ENCODE results near the gene GRM4. TPM values are rescaled to one million over a fixed set of nuclear protein-coding genes. Genes with fewer than 3 reads are reported as not detected.

GRM4 gene
- total RNA-seq, 2 donors from 2014 or later = 0.07 TPM; not detected in 1

DNA sequence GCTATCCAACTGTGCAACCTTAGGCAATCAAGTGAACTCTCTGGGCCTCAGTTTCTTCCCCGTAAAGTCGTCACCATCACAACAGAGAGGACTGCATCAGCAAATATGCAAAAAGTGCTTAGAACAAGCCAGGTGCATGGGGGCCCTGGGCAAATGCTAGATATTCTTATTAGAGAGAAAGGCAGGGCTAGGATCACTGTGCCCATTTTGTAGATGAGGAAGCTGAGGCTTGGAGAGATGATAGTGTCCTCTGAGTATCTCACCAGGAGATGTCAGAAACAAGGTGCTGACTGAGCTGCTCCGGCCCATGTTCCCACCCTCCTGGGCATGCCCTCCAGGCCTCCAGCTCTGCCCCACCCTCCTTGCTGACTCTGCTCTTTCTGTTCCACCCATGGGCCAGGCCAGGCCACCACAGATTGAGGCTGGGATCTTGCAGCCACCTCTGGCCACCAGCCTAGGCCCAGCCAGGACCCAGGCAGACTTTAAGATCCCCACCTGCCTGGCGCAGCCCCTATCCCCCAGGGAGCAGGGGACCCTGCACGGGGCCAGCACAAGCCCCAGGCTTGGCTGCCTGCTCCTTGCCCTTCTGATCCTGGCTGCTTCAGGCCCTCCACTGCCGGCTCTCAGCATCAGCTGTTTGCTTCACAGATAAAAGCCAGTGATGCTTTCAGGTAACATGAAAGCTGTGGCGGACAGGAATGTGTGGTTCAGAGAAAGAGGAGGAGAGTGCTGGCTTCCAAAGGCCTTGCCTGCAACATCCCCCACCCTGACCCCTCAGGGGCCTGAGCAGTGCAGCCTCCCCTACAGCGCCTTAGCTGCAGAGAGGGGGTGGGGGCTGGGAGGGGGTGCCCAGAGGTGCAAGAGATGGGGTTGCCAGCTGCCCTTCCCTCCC lies 47.6 kb downstream of the GRM4 start:
- no peaks in the 10 kb centered on the region for H3K4me1 ChIP-seq
- intact Hi-C loops (cut with DNase I) = no loop called here
- H3K36me3 ChIP-seq = no peaks in the 10 kb centered on the region
- H3K4me3 ChIP-seq = no peak overlapping the region
- no peak overlapping the region for H3K9ac ChIP-seq (ENCODE audit: low read depth in 2 of 2, low read length in 2 of 2)
- TF ChIP-seq, protein P1, sequence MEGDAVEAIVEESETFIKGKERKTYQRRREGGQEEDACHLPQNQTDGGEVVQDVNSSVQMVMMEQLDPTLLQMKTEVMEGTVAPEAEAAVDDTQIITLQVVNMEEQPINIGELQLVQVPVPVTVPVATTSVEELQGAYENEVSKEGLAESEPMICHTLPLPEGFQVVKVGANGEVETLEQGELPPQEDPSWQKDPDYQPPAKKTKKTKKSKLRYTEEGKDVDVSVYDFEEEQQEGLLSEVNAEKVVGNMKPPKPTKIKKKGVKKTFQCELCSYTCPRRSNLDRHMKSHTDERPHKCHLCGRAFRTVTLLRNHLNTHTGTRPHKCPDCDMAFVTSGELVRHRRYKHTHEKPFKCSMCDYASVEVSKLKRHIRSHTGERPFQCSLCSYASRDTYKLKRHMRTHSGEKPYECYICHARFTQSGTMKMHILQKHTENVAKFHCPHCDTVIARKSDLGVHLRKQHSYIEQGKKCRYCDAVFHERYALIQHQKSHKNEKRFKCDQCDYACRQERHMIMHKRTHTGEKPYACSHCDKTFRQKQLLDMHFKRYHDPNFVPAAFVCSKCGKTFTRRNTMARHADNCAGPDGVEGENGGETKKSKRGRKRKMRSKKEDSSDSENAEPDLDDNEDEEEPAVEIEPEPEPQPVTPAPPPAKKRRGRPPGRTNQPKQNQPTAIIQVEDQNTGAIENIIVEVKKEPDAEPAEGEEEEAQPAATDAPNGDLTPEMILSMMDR (IDR thresholded peaks at IDR 0.05) = no peak
- no peaks in the 10 kb centered on the region for H3K9me3 ChIP-seq
- no peak overlapping the region for H3K27ac ChIP-seq
- no peak for DNase-seq
- H3K27me3 ChIP-seq = no peaks in the 10 kb centered on the region

GRCh38 chr6:34096814-34097213 lies 49.1 kb downstream of the GRM4 start:
- Histone ChIP-seq H3K4me3 (no peak overlapping the region), H3K4me1 (no peaks in the 10 kb centered on the region), H3K27ac (no peak overlapping the region), H3K27me3 (no peaks in the 10 kb centered on the region), H3K36me3 (no peaks in the 10 kb centered on the region), H3K9me3 (no peaks in the 10 kb centered on the region), H3K9ac (ENCODE audit: low read depth in 2 of 2, low read length in 2 of 2) (no peak overlapping the region)
- no peak for DNase-seq
- TF ChIP-seq, protein P1 (IDR thresholded peaks at IDR 0.05) = no peak
- intact Hi-C loops (cut with DNase I) = no loop called here

DNA sequence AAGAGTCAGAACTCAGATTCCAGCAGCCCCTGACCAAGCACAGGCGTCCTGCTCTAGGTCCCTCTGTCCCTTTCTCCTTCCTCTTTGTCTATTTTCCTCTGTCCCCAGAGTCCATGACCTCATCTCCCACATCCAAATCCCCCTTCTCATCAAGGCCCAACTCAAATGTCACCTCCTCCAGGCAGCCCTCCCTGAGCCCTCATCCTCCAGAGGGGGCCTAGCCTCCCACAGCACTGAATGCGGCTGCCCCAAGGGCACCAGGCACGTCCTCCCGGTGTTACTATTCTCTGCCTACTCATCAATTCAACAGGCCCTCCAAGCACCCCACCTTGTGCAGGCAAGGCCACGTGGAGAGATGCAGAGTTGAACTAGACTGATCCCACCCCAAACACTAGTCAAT lies 49.7 kb downstream of the GRM4 start:
- Histone ChIP-seq H3K27me3 (no peaks in the 10 kb centered on the region), H3K9me3 (no peaks in the 10 kb centered on the region), H3K9ac (ENCODE audit: low read depth in 2 of 2, low read length in 2 of 2) (no peak overlapping the region), H3K36me3 (no peaks in the 10 kb centered on the region), H3K4me1 (no peaks in the 10 kb centered on the region), H3K27ac (no peak overlapping the region), H3K4me3 (no peak overlapping the region)
- intact Hi-C loops (cut with DNase I) = no loop called here
- TF ChIP-seq, protein P1 (IDR thresholded peaks at IDR 0.05) = no peak
- DNase-seq = no peak

DNA sequence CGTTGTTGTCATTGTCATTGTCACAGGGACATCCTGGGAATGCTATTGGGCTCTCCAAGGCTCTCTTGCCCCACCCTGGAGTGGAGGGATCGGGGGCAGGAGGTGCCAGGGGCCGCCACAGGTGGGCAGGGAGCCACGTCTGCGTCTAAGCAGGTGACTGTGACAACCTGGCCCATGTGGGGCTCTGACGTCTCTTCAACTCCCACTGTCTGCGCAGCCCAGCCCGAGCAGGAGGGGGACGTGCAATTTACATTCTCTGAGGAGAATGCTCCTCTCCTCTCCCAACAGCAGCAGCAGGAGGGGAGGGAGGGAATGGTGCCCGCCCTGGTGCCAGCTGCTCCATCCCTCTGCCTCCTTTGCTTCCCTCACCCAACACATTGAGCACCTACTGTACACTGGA lies 50.1 kb downstream of the GRM4 start:
- DNase-seq = no peak
- intact Hi-C loops (cut with DNase I) = no loop called here

GRCh38 chr6:34095136-34095505 lies 50.8 kb downstream of the GRM4 start:
- no peaks in the 10 kb centered on the region for H3K9me3 ChIP-seq
- H3K36me3 ChIP-seq = no peaks in the 10 kb centered on the region
- TF ChIP-seq, protein P1 (IDR thresholded peaks at IDR 0.05) = no peak
- no peak overlapping the region for H3K27ac ChIP-seq
- no peaks in the 10 kb centered on the region for H3K27me3 ChIP-seq
- no peaks in the 10 kb centered on the region for H3K4me1 ChIP-seq
- no peak for DNase-seq
- no peak overlapping the region for H3K9ac ChIP-seq (ENCODE audit: low read depth in 2 of 2, low read length in 2 of 2)
- intact Hi-C loops (cut with DNase I) = no loop called here
- no peak overlapping the region for H3K4me3 ChIP-seq

More for the DNA sequence above, 50.1 kb downstream of the GRM4 start:
- TF ChIP-seq, protein P1 (IDR thresholded peaks at IDR 0.05) = no peak
- H3K9ac ChIP-seq (ENCODE audit: low read depth in 2 of 2, low read length in 2 of 2) = no peak overlapping the region
- H3K36me3 ChIP-seq = no peaks in the 10 kb centered on the region
- no peaks in the 10 kb centered on the region for H3K27me3 ChIP-seq
- no peak overlapping the region for H3K4me3 ChIP-seq
- H3K27ac ChIP-seq = no peak overlapping the region
- no peaks in the 10 kb centered on the region for H3K4me1 ChIP-seq
- H3K9me3 ChIP-seq = no peaks in the 10 kb centered on the region

Data from colonic mucosa (tissue), 4 donors.